ENCODE results near the gene NKAIN2.

The NKAIN2 gene

DNA sequence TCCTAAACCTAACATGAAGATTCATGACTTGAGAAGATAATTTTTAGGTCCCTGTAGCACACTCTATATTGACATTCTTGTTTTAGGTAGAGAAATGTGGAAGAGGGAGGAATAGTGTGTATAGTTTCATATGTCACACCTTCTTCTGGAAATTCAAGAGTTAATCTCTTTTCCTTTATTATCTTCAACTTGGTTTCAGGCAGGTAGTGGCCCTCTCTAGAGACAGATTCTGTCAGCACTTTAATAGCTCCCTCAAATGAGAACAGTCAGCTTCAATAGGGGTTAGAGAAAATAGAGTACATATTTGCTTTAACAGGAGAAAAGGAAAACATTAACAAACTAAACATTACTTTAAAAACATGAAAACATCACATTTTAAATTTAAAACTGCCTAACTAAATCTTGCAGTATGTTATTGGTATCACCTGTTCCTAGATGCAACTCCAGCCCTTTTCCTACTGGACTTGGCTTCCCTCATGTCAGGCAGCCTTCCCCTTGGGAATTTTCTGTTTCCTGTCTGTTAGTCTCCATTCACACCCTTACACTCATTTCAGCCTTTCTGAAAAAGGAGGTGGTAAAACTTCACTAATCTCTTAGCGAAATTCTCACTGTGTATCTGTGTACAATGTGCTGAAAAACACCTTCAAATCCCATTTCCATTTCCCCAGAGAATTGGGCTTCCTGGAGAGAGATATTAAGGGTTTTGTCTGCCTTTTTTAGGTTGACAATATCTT is 966.3 kb downstream of the NKAIN2 start:
- intact Hi-C loops (cut with DNase I; ENCODE audit: low total_unique reads) = no loop called here
- Histone ChIP-seq H3K4me3 (no peak overlapping the region), H3K4me1 (no peaks in the 10 kb centered on the region), H3K9me3 (no peaks in the 10 kb centered on the region), H3K27ac (no peak overlapping the region), H3K36me3 (no peaks in the 10 kb centered on the region), H3K27me3 (no peaks in the 10 kb centered on the region)
- TF ChIP-seq CTCF (IDR thresholded peaks at IDR 0.05) = no peak
- DNase-seq = no peak

DNA sequence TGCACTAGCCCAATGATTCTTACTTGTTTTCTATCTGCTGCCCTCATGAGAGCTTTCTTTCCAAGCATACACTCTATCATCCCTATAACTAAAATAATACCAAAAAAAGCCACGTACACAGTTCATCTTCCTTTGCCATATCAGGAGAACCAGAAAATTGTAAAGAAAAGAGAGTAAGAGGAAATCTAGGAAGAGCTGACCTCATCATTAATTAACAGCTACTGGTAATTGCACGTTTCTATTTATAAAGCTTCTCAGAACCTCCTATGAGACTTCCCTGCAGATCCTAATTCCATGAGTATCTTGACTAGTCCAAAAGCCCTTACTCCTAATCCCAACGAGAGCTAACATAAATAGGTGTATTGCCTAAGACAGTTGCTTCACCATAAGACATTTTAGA is 967.1 kb downstream of the NKAIN2 start:
- no peaks in the 10 kb centered on the region for H3K9me3 ChIP-seq
- H3K4me3 ChIP-seq = no peak overlapping the region
- no peaks in the 10 kb centered on the region for H3K4me1 ChIP-seq
- no peak overlapping the region for H3K27ac ChIP-seq
- TF ChIP-seq CTCF (IDR thresholded peaks at IDR 0.05) = no peak
- H3K36me3 ChIP-seq = no peaks in the 10 kb centered on the region
- DNase-seq = no peak
- intact Hi-C loops (cut with DNase I; ENCODE audit: low total_unique reads) = no loop called here
- no peaks in the 10 kb centered on the region for H3K27me3 ChIP-seq

DNA sequence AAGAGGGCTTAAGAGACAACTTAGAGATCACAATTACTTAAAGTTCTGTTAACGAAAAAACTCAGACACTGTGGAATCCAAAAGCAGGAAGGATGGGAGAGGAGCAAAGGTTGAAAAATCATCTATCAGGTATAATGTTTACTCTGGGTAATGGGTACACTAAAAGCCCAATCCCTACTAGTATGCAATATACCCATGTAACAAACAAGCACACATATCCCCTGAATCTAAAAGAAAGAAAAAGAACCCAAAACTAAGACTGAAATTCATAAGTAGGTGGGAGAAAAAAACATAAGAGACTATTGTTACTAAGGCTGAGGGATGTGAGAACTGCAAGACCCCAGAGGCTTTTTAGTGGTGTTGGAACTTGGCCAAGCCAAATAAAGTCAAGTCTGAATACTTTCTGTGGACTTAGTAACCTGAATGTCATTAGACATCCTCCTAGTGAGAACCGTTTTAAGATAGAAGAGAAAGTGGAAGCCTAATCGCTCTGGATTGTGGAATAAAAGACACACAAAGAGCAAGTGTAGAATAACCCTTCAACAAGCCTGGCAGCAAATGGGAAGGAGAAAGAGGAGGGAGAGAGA is 969.2 kb downstream of the NKAIN2 start:
- no peak for TF ChIP-seq CTCF (IDR thresholded peaks at IDR 0.05)
- Histone ChIP-seq H3K27me3 (no peaks in the 10 kb centered on the region), H3K27ac (no peak overlapping the region), H3K4me3 (no peak overlapping the region), H3K9me3 (no peaks in the 10 kb centered on the region), H3K36me3 (no peaks in the 10 kb centered on the region), H3K4me1 (no peaks in the 10 kb centered on the region)
- DNase-seq = no peak
- intact Hi-C loops (cut with DNase I; ENCODE audit: low total_unique reads) = no loop called here

DNA sequence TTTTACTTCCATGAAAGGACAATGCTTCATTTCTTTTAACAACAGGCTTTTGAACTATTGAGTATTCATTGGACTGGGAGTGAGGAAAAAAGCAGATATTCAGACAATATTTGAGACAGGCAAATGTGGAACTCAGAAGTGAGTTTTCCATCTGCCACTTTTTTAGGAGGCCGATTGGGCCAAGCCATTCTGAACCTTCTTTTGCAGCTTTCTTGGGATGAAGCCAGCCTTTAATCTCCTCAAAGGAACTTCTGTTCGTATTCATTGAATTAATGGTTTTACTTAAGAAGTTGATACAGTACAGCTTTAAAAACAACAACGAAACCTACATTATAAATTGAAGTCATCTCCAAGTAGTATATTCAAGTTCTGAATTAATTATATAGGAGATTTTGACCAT is 971.5 kb downstream of the NKAIN2 start:
- Histone ChIP-seq H3K36me3 (no peaks in the 10 kb centered on the region), H3K27me3 (no peaks in the 10 kb centered on the region), H3K9me3 (no peaks in the 10 kb centered on the region), H3K27ac (no peak overlapping the region), H3K4me3 (no peak overlapping the region), H3K4me1 (no peaks in the 10 kb centered on the region)
- intact Hi-C loops (cut with DNase I; ENCODE audit: low total_unique reads) = no loop called here
- TF ChIP-seq CTCF (IDR thresholded peaks at IDR 0.05) = no peak
- DNase-seq = no peak

DNA sequence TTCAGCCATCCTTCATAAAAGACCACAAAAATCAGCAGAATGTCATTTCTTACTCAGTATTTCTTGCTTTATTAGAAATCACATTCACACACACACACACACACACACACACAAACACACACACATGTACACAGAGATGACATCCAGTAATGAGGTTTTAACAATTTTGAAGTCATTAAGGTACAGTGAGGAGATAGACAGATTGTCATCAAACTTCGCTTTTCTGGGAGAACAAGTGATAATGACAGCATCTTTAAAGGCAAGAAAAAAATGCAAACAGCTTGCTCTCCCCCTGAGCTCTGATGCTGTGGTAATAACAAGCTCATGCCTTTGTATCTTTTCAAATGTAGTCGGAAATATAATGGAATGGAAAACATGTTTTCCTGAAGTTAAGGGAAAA is 974.2 kb downstream of the NKAIN2 start:
- intact Hi-C loops (cut with DNase I; ENCODE audit: low total_unique reads) = no loop called here
- no peak for TF ChIP-seq CTCF (IDR thresholded peaks at IDR 0.05)
- Histone ChIP-seq H3K4me3 (no peak overlapping the region), H3K27me3 (no peaks in the 10 kb centered on the region), H3K27ac (no peak overlapping the region), H3K36me3 (no peaks in the 10 kb centered on the region), H3K4me1 (no peaks in the 10 kb centered on the region), H3K9me3 (no peaks in the 10 kb centered on the region)
- no peak for DNase-seq

Measured in tibial artery (tissue), 4 donors.